Measurements from ENCODE around the gene CCN2. TPM values are rescaled to one million over a fixed set of nuclear protein-coding genes. Genes with fewer than 3 reads are reported as not detected.

The CCN2 gene
- total and polyA plus RNA-seq, 12 donors, result 6.1 to 71.3 (median 40.7) TPM

DNA sequence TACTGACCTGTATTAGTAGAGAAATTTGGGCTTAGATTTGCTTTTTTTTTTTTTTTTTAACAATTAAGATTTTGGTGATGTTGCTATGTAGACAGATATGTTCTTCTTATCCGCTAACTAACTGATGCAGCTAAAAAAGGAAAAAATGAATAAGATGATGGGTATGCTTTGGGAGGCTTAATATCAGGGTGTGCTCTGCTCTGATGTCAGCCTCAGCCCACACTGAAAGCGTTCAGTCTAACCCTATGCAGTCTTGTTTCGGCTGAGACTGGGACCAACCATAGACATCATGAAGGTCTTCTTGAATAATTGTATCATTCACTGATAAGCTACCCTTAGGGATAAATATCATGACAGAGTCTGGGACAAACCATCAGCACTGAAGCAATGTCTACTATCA, 6.9 kb upstream of the CCN2 start:
- H3K27ac ChIP-seq, result no peak overlapping the region
- H3K27me3 ChIP-seq, result peaks cover 0 to 3% (median 0%) of the 10 kb centered on the region in 7 donors
- peaks cover 0 to 24% (median 12%) of the 10 kb centered on the region in 9 donors for H3K4me1 ChIP-seq
- intact Hi-C loops (cut with DNase I), result loop anchor here in 7 of 10 donors (10.0 kb wide), 3 partner anchors 177 to 257 kb away; no protein-coding TSS in a partner anchor
- no peak for ATAC-seq
- TF ChIP-seq, protein P1, sequence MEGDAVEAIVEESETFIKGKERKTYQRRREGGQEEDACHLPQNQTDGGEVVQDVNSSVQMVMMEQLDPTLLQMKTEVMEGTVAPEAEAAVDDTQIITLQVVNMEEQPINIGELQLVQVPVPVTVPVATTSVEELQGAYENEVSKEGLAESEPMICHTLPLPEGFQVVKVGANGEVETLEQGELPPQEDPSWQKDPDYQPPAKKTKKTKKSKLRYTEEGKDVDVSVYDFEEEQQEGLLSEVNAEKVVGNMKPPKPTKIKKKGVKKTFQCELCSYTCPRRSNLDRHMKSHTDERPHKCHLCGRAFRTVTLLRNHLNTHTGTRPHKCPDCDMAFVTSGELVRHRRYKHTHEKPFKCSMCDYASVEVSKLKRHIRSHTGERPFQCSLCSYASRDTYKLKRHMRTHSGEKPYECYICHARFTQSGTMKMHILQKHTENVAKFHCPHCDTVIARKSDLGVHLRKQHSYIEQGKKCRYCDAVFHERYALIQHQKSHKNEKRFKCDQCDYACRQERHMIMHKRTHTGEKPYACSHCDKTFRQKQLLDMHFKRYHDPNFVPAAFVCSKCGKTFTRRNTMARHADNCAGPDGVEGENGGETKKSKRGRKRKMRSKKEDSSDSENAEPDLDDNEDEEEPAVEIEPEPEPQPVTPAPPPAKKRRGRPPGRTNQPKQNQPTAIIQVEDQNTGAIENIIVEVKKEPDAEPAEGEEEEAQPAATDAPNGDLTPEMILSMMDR (IDR thresholded peaks at IDR 0.05), result no peak
- no peak for DNase-seq
- no peak overlapping the region for H3K4me3 ChIP-seq
- WGBS, 2 donors, result 92 to 94% methylated on average over 3 of the region's 3 CpGs
- no peaks in the 10 kb centered on the region for H3K9me3 ChIP-seq
- no peaks in the 10 kb centered on the region for H3K36me3 ChIP-seq

DNA sequence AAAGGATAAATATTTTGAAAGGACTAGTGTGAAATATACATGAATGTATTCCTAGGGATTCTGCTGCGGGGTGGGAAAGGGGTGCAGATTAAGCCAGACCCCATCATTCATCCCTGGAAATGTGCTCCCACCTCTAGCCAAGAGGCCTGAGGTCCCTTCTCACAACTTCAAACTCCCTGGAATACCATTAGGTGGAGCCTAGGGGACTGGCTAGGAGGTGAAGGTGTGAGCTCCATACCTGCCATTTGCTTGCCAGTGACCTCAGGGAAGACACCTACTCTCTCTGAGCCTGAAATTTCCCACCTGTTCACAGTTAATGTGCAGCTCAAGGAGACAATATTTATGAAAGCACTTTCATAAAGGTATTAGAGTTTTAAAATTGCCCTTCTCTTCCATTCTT, 4.7 kb upstream of the CCN2 start:
- intact Hi-C loops (cut with DNase I), result loop anchor here in 7 of 10 donors (10.0 kb wide), 3 partner anchors 179 to 259 kb away; no protein-coding TSS in a partner anchor
- no peak for DNase-seq
- TF ChIP-seq, protein P1 (IDR thresholded peaks at IDR 0.05), result no peak

DNA sequence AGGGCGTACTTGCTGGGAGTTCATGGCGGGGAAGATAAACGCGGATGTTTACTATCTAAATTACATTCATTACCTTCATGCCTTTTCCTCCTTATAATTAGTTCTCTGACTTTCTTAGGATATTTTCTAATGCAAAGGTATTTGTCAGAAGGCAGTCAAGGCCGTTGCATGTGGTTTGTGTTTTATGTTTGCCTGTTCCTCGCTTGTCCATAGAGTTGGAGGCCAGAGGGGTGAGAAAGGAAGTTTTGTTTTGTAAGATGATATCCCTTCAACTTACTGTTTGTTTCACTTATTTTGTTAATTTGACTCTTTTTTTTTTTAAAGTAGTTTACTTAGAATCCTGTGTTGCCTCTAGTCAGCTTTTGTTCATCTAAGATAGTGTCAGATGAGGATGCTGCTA, 4.0 kb upstream of the CCN2 start:
- no peak for DNase-seq
- intact Hi-C loops (cut with DNase I), result loop anchor here in 7 of 10 donors (10.0 kb wide), 3 partner anchors 180 to 260 kb away; no protein-coding TSS in a partner anchor
- Histone ChIP-seq H3K27ac (peak overlapping the region in 6 of 10 donors; percentile 30 to 64 (median 37)), H3K4me1 (peaks cover 3 to 39% (median 19%) of the 10 kb centered on the region in 9 donors), H3K27me3 (peaks cover 0 to 32% (median 0%) of the 10 kb centered on the region in 7 donors), H3K36me3 (peaks cover 0 to 1% (median 0%) of the 10 kb centered on the region in 9 donors), H3K4me3 (peak overlapping the region in 8 of 10 donors; percentile 3 to 37 (median 27)), H3K9me3 (no peaks in the 10 kb centered on the region)
- WGBS, 2 donors, result 38 to 49% methylated on average over 6 of the region's 6 CpGs
- TF ChIP-seq, protein P1 (IDR thresholded peaks at IDR 0.05), result no peak
- ATAC-seq, result no peak

More for the DNA sequence above, 4.7 kb upstream of the CCN2 start:
- H3K27me3 ChIP-seq, result peaks cover 0 to 25% (median 0%) of the 10 kb centered on the region in 7 donors
- no peak for ATAC-seq
- H3K4me3 ChIP-seq, result no peak overlapping the region
- 100% methylated on average over 1 of the region's 1 CpG for WGBS, 2 donors
- peaks cover 3 to 38% (median 19%) of the 10 kb centered on the region in 9 donors for H3K4me1 ChIP-seq
- no peaks in the 10 kb centered on the region for H3K9me3 ChIP-seq
- no peaks in the 10 kb centered on the region for H3K36me3 ChIP-seq
- no peak overlapping the region for H3K27ac ChIP-seq

DNA sequence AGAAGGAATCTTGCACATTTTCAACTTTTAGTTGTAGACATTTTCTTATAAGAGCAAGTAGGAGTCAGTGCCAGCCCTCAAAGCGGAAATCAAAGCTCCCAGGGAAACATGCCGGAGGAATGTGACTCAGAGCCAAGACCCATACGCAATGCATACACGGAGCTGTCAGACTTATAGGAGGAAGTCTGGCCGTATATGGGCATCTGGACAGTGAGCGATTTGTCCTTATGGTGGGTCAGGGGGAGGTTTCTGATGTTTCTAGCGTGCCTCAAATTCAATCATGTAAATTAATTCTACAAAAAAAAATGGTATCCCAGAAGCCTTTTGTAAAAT, 3.6 kb upstream of the CCN2 start:
- WGBS, 2 donors, result 7 to 18% methylated on average over 7 of the region's 7 CpGs
- TF ChIP-seq, protein P1 (IDR thresholded peaks at IDR 0.05), result no peak
- peaks cover 0 to 6% (median 0%) of the 10 kb centered on the region in 9 donors for H3K36me3 ChIP-seq
- H3K9me3 ChIP-seq, result no peaks in the 10 kb centered on the region
- H3K4me3 ChIP-seq, result peak overlapping the region in 8 of 10 donors; percentile 3 to 37 (median 27)
- DNase-seq, result peak in 1 of 2 donors; percentile 41
- peaks cover 0 to 37% (median 0%) of the 10 kb centered on the region in 7 donors for H3K27me3 ChIP-seq
- intact Hi-C loops (cut with DNase I), result loop anchor here in 8 of 10 donors (5.0 to 10.0 kb wide), 8 partner anchors 108 to 260 kb away; no protein-coding TSS in a partner anchor
- H3K27ac ChIP-seq, result peak overlapping the region in 6 of 10 donors; percentile 30 to 64 (median 37)
- ATAC-seq, result no peak
- peaks cover 4 to 44% (median 21%) of the 10 kb centered on the region in 9 donors for H3K4me1 ChIP-seq

Data from heart right ventricle (tissue), 16 donors.